PC-9 (cell line): ENCODE results near the gene SF1. TPM values are rescaled to one million over a fixed set of nuclear protein-coding genes. Genes with fewer than 3 reads are reported as not detected.

ENCODE experiments used
- BruUV-seq: library from RNA; stranded (reverse); fragments of 400-500 nt; replicated peaks from 2 replicates; lab custom pipeline; 2021; lab: Mats Ljungman, UMichigan
- CTCF ChIA-PET: fragments of 300-600 bp; sonication (Branson Sonifier 250); formaldehyde crosslinking; loops from one replicate; lab custom pipeline; 2022; ENCODE audit warnings: antibody characterized with exemption; lab: Charles Lee
- POLR2A ChIA-PET: fragments of 300-600 bp; sonication (Branson Sonifier 250); formaldehyde crosslinking; loops from one replicate; lab custom pipeline; 2022; ENCODE audit warnings: antibody characterized with exemption; ENCODE audit not compliant: unreplicated experiment; lab: Charles Lee
- DNase-seq, 2 experiments: peaks; one replicate each; pipeline versions ENCODE4 v3.0.0 to v3.0.0-alpha.2; 2015 to 2022; ENCODE audit warnings: mixed read lengths in 1 of 2
- H2AFZ ChIP-seq: fragments of 200-600 bp; sonication (generic); 2 replicates; pipeline ENCODE4 v1.8.1; 2017; ENCODE audit warnings: antibody characterized with exemption
- H3F3A ChIP-seq: fragments of 200-600 bp; sonication (generic); 2 replicates; pipeline ENCODE4 v1.8.1; 2017; ENCODE audit warnings: antibody characterized with exemption, mild to moderate bottlenecking, low read depth; ENCODE audit not compliant: insufficient read depth
- H3K27ac ChIP-seq: fragments of 200-600 bp; sonication (generic); 2 replicates; pipeline ENCODE4 v1.6.1; 2016; ENCODE audit warnings: mixed run types
- H3K27me3 ChIP-seq: fragments of 200-600 bp; sonication (generic); 2 replicates; pipeline ENCODE4 v1.6.1; 2016; ENCODE audit warnings: low read depth, mixed run types; ENCODE audit not compliant: insufficient read depth
- H3K36me3 ChIP-seq: fragments of 200-600 bp; sonication (generic); 2 replicates; pipeline ENCODE4 v1.6.1; 2016; ENCODE audit warnings: low read depth, mixed run types
- H3K4me1 ChIP-seq: fragments of 200-600 bp; sonication (generic); replicated peaks from 2 replicates; pipeline ENCODE4 v1.6.1; 2016; ENCODE audit warnings: mixed run types; ENCODE audit not compliant: insufficient read depth
- H3K4me2 ChIP-seq: fragments of 200-600 bp; sonication (generic); 2 replicates; pipeline ENCODE4 v1.6.1; 2017; ENCODE audit warnings: mixed run types
- H3K4me3 ChIP-seq: fragments of 200-600 bp; sonication (generic); 2 replicates; pipeline ENCODE4 v1.6.1; 2016; ENCODE audit warnings: mixed run types
- H3K79me2 ChIP-seq: fragments of 200-600 bp; sonication (generic); 2 replicates; pipeline ENCODE4 v1.6.1; 2017; ENCODE audit warnings: low read depth, mixed run types
- H3K9me2 ChIP-seq: fragments of 200-600 bp; sonication (generic); 2 replicates; pipeline ENCODE4 v1.8.1; 2017; ENCODE audit warnings: mild to moderate bottlenecking; ENCODE audit not compliant: insufficient read depth
- H3K9me3 ChIP-seq: fragments of 200-600 bp; sonication (generic); 2 replicates; pipeline ENCODE4 v1.8.1; 2016; ENCODE audit warnings: low read depth; ENCODE audit not compliant: insufficient read depth
- H4K20me1 ChIP-seq: fragments of 200-600 bp; sonication (generic); 2 replicates; pipeline ENCODE4 v1.8.1; 2017; ENCODE audit not compliant: insufficient read depth
- EZH2 ChIP-seq: fragments of 200-600 bp; sonication (generic); IDR thresholded peaks from 2 replicates; pipeline ENCODE4 v1.8.0; 2017; ENCODE audit warnings: antibody characterized with exemption, low read depth
- intact Hi-C: fragments of 100-400 bp; cut with micrococcal nuclease; formaldehyde crosslinking; loops from one replicate; pipeline ENCODE4 v1.10.0; 2022; ENCODE audit not compliant: unreplicated experiment
- total RNA-seq: library from RNA; stranded (reverse); gene quantifications from 2 replicates; pipeline ENCODE4 v1.2.3, GENCODE V29; 2021
- TF ChIP-seq, protein P1 (sequence below): fragments of 200-600 bp; sonication (generic); conservative IDR thresholded peaks from 2 replicates; pipeline ENCODE4 v1.6.1; 2017; ENCODE audit warnings: mixed run types, antibody characterized with exemption, mild to moderate bottlenecking, moderate library complexity

SF1 gene
- total RNA-seq, 1 experiment from 2014 or later: 336 TPM

DNA sequence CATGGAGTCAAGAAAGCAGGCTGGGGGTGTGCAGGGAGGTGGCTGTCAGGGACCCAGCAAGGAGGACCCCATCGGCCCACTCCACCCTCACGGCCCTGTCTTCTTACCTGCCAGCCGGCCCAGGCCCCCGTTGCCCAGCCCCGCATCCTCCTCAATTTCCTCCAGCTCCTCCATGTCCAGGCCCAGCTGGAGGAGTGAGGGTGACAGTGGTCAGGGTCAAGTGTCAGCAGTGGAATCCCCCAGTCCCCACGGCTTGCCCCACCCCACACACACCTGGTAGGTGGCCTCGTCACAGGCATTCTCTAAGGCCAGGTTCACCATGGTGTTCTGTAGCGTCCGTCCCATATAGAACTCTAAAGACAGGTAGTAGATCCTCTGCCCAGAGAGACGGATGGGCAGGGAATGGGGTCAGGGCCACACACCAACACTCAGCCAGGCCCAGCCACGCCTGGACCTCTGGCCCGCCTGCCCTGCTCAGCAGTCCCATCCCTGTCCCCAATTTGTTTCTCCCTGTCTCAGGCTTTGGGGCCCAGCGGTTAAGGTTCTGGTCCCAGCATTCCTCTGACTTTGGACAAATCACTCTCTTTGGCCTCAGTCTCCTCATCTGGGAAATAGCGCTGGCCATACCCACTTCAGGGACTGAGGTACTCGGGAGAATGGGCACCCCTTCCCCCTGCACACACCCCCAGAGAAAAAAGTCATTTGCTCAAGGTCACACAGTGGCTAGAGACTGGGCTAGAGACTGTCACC is 19.8 kb downstream of the SF1 start:
- intact Hi-C loops: no loop called here
- Histone ChIP-seq H3K36me3 (0 out of 2 replicates have a peak, but pooled peaks cover 1% of the 10 kb centered on the region), H3K79me2 (no peaks in the 10 kb centered on the region), H3K9me2 (no peaks in the 10 kb centered on the region), H3K4me3 (no peak overlapping the region), H3K9me3 (no peaks in the 10 kb centered on the region), H2AFZ (no peak overlapping the region), H3K27ac (no peak overlapping the region), H3K4me1 (no peaks in the 10 kb centered on the region), H4K20me1 (peaks cover 21% of the 10 kb centered on the region), H3F3A (peaks cover 50% of the 10 kb centered on the region), H3K4me2 (no peak overlapping the region), H3K27me3 (no peaks in the 10 kb centered on the region)
- TF ChIP-seq, protein P1, sequence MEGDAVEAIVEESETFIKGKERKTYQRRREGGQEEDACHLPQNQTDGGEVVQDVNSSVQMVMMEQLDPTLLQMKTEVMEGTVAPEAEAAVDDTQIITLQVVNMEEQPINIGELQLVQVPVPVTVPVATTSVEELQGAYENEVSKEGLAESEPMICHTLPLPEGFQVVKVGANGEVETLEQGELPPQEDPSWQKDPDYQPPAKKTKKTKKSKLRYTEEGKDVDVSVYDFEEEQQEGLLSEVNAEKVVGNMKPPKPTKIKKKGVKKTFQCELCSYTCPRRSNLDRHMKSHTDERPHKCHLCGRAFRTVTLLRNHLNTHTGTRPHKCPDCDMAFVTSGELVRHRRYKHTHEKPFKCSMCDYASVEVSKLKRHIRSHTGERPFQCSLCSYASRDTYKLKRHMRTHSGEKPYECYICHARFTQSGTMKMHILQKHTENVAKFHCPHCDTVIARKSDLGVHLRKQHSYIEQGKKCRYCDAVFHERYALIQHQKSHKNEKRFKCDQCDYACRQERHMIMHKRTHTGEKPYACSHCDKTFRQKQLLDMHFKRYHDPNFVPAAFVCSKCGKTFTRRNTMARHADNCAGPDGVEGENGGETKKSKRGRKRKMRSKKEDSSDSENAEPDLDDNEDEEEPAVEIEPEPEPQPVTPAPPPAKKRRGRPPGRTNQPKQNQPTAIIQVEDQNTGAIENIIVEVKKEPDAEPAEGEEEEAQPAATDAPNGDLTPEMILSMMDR: no peak
- TF ChIP-seq EZH2: no peak
- no TSS peak for BruUV-seq
- ChIA-PET POLR2A (no interaction called here), CTCF (no interaction called here)
- no peak for DNase-seq

- DNase-seq: no peak
- Histone ChIP-seq H3K4me2 (no peak overlapping the region), H3K27me3 (no peaks in the 10 kb centered on the region), H3K9me3 (no peaks in the 10 kb centered on the region), H3K27ac (no peak overlapping the region), H4K20me1 (peaks cover 16% of the 10 kb centered on the region; the same call in 1 of the 2 replicates), H2AFZ (no peak overlapping the region), H3K79me2 (no peaks in the 10 kb centered on the region), H3K36me3 (no peaks in the 10 kb centered on the region), H3K9me2 (no peaks in the 10 kb centered on the region), H3K4me1 (no peaks in the 10 kb centered on the region), H3K4me3 (no peak overlapping the region), H3F3A (peaks cover 43% of the 10 kb centered on the region)
- POLR2A ChIA-PET: no interaction called here
- CTCF ChIA-PET: no interaction called here
- intact Hi-C loops: no loop called here
- BruUV-seq: no TSS peak
- TF ChIP-seq, protein P1: no peak
- TF ChIP-seq EZH2: no peak
Measured at GRCh38 chr11:64757549-64758329, 20.6 kb downstream of the SF1 start.

DNA sequence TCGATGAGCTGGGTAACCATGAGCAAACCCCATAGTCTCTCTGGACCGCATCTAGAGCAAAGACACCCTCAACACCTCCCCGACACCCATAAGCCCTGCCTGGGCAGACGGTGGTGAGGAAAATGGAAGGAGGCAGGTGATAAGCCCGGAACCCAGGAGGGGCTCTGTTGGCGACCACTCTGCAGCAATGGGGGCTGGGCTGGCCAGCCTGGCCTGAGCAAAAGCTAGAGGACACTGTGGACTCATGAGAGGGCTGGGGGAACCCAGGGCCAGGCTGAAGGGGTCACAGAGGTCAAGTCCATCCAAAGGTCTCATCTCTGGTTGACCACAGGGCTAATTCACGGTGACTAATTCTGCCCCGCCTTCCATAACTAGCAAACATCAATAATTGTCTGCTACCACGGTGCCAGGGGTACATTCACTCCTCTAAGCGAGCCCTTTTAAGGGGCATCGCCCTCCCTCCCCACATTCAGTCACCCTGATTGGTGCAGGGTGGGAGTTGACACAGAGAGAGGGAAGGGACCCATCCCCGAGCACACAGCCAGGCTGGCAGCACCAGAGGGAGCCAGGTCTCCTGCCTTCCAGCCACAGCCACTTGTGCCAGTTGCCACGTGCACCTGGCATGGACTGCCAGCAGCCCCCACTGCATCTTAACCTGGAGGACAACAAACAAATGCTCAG is 22.5 kb downstream of the SF1 start:
- no peaks in the 10 kb centered on the region for H3K9me2 ChIP-seq
- no peaks in the 10 kb centered on the region for H3K36me3 ChIP-seq
- TF ChIP-seq, protein P1: no peak
- no peak for TF ChIP-seq EZH2
- peaks cover 5% of the 10 kb centered on the region; the same call in 1 of the 2 replicates for H4K20me1 ChIP-seq
- H3K4me3 ChIP-seq: no peak overlapping the region
- ChIA-PET CTCF (interaction anchor here (0.6 kb wide), 1 partner anchor 22 kb away, joined by 3 read pairs; no protein-coding TSS in a partner anchor), POLR2A (no interaction called here)
- intact Hi-C loops: no loop called here
- H3K4me2 ChIP-seq: no peak overlapping the region
- H3K27ac ChIP-seq: no peak overlapping the region
- H3K27me3 ChIP-seq: no peaks in the 10 kb centered on the region
- no peak overlapping the region for H2AFZ ChIP-seq
- H3K79me2 ChIP-seq: no peaks in the 10 kb centered on the region
- no peaks in the 10 kb centered on the region for H3K9me3 ChIP-seq
- no peaks in the 10 kb centered on the region for H3K4me1 ChIP-seq
- peaks cover 24% of the 10 kb centered on the region for H3F3A ChIP-seq
- no TSS peak for BruUV-seq
- no peak for DNase-seq
